Measurements from ENCODE around the gene TRIM44. TPM values are rescaled to one million over a fixed set of nuclear protein-coding genes. Genes with fewer than 3 reads are reported as not detected.
"Not testable (repeated sequence)": the region's sequence is repeated elsewhere in the genome, so short reads cannot be mapped to it uniquely, and the experiment has no call there.

Gene TRIM44
- total and polyA plus RNA-seq, 4 donors = 3.7 to 15.1 (median 10.4) TPM

- 93% methylated on average over 3 of the region's 3 CpGs for WGBS
- no peaks in the 10 kb centered on the region for H3K9me3 ChIP-seq (ENCODE audit: control insufficient read depth in 4 of 4, low read length in 3 of 4)
- no peak for DNase-seq (ENCODE audit: low spot score)
- peaks cover 0 to 2% (median 0%) of the 10 kb centered on the region in 4 donors for H3K4me1 ChIP-seq (ENCODE audit: control insufficient read depth in 4 of 4, insufficient read depth in 4 of 4, low read length in 3 of 4)
- no peaks in the 10 kb centered on the region for H3K36me3 ChIP-seq (ENCODE audit: control insufficient read depth in 4 of 4, insufficient read depth in 3 of 4, low read depth in 1 of 4, low read length in 3 of 4)
- no peak for TF ChIP-seq YY1 (IDR thresholded peaks at IDR 0.05)
- TF ChIP-seq SP1 (IDR thresholded peaks at IDR 0.05) = no peak
- no peak for TF ChIP-seq HNF4A (conservative IDR thresholded peaks at IDR 0.05)
- no peak for TF ChIP-seq NR2F2 (IDR thresholded peaks at IDR 0.05)
- TF ChIP-seq HNF4G (IDR thresholded peaks at IDR 0.05) = no peak
- TF ChIP-seq FOXA2 (IDR thresholded peaks at IDR 0.05) = no peak
- no peak for TF ChIP-seq CTCF (IDR thresholded peaks at IDR 0.05; ENCODE audit: low read depth, low read length, missing input control)
- no peak for TF ChIP-seq EGR1 (IDR thresholded peaks at IDR 0.05; ENCODE audit: low read depth in 2 of 2)
- no peak for TF ChIP-seq ZBTB33 (IDR thresholded peaks at IDR 0.05)
- no peak for TF ChIP-seq ATF3 (IDR thresholded peaks at IDR 0.05)
- TF ChIP-seq GABPA (IDR thresholded peaks at IDR 0.05 in 1 of 2, conservative IDR thresholded peaks at IDR 0.05 in 1 of 2) = no peak
- TF ChIP-seq RXRA (IDR thresholded peaks at IDR 0.05) = no peak
- TF ChIP-seq FOXA1 (IDR thresholded peaks at IDR 0.05) = no peak
- TF ChIP-seq REST (IDR thresholded peaks at IDR 0.05) = no peak
- no peak overlapping the region for H3K27ac ChIP-seq (ENCODE audit: low read depth in 1 of 2, low read length in 2 of 2)
- H3K9ac ChIP-seq (ENCODE audit: low read depth in 1 of 2, low read length in 2 of 2) = no peak overlapping the region
- peaks cover 0 to 2% (median 0%) of the 10 kb centered on the region in 4 donors for H3K27me3 ChIP-seq (ENCODE audit: control insufficient read depth in 4 of 4, insufficient read depth in 4 of 4, low read length in 3 of 4)
- no peak overlapping the region for H3K4me3 ChIP-seq (ENCODE audit: low read depth in 1 of 3, low read length in 3 of 3)
Observed at GRCh38 chr11:35651263-35651662, 11.3 kb upstream of the TRIM44 start.

- H3K36me3 ChIP-seq (ENCODE audit: control insufficient read depth in 4 of 4, insufficient read depth in 3 of 4, low read depth in 1 of 4, low read length in 3 of 4); H3K9ac ChIP-seq (ENCODE audit: low read depth in 1 of 2, low read length in 2 of 2); H3K9me3 ChIP-seq (ENCODE audit: control insufficient read depth in 4 of 4, low read length in 3 of 4); H3K4me3 ChIP-seq (ENCODE audit: low read depth in 1 of 3, low read length in 3 of 3); H3K4me1 ChIP-seq (ENCODE audit: control insufficient read depth in 4 of 4, insufficient read depth in 4 of 4, low read length in 3 of 4); DNase-seq (ENCODE audit: low spot score); H3K27me3 ChIP-seq (ENCODE audit: control insufficient read depth in 4 of 4, insufficient read depth in 4 of 4, low read length in 3 of 4); H3K27ac ChIP-seq (ENCODE audit: low read depth in 1 of 2, low read length in 2 of 2): not testable (repeated sequence)
- 92% methylated on average over 5 of the region's 5 CpGs for WGBS
Observed at GRCh38 chr11:35652786-35653185, 9.8 kb upstream of the TRIM44 start.
